COLO668 (cell line): ENCODE measurements around the gene COPS2.

Source experiments
- DNase-seq: peaks from one replicate; lab custom pipeline; 2025; ENCODE audit not compliant: unreplicated experiment; lab: John Stamatoyannopoulos, UW

Gene COPS2

DNA sequence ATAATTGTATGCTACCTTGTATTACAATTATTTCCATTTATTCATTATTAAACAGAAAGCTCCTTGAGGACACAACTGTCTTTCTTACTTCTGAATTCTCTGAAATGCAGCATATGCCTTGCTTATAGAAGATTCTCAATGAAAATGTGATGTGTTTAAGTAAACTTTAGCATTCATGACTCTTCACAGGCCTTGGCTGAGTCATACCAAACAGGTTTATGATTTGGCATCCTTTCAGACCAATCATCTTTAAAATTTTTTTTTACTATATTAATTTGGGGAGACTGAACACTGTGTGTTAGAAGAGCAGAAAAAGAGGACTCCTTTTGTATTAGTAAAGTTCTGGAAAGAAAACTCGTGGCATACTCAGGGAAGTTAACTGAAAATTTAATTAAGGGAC, 8.3 kb upstream of the COPS2 start:
- DNase-seq, result no peak

DNA sequence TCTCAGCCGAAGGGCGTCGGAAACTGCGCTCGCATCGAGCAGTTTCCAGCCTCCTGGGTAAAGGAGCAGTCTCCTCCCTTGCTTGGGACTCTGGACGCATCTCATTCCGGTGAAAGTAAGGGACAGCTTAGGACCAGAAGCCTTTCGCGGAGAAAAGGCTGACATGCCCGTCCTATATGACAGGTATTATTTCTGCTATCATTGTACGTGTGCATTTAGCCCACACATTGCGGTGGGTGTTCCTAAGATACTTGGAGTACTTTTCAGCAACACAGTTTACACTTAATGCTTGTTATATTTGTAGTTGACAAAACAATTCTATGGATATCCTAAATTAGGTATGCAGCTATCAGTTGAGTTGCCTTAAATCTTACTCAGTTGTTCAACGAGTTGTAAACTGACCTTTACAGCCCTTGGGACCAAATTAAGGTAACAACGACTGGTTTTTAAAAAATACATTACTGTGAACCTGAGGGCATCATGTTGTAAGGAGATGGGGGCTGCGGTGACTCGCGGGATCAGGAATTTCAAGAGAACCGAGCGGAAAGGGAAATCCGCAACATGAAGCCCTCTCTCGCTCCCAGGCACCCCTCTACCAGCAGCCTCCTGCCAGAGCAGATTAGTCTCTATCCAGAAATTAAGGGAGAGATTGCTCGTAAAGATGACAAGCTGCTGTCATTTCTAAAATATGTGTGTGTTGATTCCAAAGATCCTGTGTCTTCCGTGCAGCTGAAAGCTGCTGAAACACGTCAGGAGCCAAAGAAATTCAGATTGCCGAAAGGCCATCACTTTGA, 632 bp upstream of the COPS2 start:
- peak; percentile 7 for DNase-seq

DNA sequence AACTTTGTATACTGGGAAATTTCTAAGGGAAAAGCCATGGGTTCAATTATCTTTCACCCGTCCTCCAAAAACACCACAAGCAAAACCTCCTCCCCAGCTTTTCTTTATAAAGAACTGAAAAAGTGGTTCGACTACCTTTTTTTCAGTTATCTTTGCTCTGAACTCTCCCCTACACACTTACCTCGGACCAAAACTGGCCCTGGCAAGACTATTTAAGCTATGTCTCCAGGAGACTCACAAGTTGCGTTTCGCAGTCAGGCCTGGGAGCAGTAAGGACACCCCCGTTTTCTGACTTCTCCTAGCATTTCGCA, 645 bp downstream of the COPS2 start:
- DNase-seq, result no peak

DNA sequence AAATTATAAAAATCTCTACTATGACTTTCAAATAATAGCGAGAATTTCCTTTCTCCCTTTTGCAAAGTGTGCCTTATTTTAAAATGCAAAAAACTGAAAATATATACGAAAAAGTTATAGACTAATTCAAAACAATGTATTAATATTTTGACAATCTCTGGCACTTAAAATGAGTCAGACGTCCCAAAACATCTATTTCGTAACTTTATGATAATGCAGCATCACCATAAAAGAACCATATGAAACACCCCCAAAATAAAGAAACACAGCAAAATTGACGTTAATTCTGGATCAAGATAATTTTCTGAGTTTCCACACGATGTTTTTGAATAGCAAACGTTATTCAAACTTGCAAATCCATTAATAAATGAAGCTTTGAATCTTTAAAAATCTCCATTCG, 1.0 kb downstream of the COPS2 start:
- no peak for DNase-seq

GRCh38 chr15:49152552-49153312, 2.7 kb downstream of the COPS2 start:
- no peak for DNase-seq

DNA sequence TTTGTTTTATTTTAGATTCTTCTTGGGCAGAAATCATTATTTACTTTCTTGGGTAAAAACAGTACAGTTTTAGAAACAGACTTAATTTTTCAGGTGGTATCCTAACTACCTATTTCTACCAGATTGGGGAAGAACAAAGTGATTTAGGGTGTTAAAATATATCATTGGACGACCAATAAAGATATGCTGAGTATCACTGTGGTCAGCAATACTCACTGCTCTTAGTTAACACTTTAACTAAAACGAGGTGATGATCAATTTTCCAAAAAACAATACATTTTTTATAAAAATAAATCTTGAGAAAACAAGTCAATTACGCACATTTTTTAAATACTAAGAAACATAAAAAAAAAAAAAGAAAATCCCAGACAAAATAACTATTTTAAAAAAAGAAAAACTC, 3.6 kb downstream of the COPS2 start:
- DNase-seq, result no peak

DNA sequence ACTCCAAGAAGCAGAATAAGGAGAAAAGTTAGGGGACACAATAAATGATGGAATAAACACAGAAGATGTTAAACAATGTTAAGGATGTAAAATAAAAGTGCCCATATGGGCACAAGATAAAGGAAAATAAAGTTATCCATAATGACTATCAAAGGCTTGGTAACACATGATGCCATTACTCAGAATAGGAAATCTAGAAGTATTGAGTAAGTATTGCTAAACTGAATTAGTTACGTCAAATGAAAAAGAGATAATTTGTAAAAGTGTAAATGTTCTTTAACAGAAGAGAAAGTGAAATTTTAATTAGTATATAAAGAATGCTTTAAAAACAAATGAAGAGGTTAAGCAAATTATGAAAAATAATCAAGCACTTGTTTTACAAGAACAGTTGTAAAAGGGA, 6.7 kb downstream of the COPS2 start:
- DNase-seq, result no peak

GRCh38 chr15:49148298-49148697, 7.1 kb downstream of the COPS2 start:
- no peak for DNase-seq

DNA sequence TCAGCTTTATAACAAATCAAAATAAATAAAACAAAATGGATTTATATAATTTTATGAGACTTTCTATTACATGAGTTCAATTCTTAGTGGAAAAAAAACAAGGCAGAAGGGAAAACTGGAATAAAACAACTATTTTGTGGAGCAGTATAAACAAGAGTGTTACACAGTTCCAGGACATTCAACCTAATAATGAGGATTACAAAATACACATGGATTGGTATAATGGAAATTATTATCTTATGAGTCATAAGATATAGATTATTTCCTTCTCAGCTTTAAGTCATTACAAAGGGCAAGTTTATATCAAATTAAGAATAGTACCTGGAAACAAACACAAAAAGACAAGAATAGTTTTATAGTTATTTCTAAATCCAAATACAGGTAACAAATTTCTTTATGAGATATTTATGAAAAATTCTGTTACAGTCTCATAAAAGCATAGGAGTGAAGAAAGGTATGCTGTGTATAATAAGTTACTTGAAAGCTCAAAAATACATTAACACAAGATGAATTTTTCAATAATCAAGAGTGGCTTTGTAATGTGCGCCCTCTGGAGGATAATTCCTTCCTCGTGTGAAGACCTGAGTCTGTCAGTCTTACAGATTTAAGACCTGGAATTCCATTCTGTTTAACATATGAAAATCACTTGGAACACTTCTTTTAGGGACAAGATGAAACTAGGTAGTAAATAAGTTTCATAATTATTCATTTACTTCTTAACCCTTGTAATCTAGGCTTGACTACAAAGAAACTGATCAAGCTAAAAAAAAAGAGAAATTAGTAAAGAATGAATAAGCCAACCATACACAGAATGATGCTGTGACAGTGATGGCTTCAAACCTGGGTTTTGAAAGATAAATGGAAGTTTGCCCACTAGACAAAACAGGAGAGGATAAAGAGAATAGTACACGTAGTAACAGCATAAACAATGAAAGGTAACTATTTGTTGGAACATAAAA, 9.5 kb downstream of the COPS2 start:
- DNase-seq, result peak; percentile 17

DNA sequence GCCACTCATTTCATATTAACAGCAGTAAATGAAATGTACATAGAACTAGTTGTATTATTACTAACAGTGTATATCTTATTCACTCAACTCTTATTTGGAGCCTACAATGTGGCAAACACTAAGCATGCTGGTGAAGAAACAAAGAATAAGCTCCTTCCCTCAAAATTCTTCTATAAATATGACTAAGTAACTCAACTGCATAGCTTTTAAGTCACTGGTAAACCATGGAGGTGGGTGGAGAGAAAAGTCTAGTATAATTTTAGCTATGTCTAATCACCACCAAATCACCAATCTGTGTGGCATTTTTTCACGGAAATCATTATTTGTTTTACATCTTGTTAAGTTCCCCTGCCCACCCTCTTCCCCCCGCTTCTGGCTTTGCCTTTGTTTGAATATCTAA, 17.5 kb downstream of the COPS2 start:
- no peak for DNase-seq

DNA sequence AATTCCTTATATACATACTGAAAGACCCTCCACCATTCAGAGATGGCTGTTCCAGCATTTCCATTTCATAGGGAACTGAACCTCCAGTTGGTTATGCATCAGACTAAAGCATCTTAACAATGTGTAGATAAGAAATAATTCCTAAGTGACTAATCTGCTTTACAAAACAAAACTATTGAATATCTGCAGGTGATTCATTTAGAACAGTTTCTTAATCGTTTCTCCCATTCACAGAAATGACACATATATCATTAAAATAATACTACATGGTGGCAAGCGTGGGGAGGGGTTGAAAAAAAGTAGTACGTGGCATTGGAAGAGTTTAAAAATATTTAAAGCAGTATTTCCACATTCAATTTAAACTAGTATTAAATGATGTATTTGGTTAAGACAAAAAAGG, 19.5 kb downstream of the COPS2 start:
- DNase-seq, result no peak

DNA sequence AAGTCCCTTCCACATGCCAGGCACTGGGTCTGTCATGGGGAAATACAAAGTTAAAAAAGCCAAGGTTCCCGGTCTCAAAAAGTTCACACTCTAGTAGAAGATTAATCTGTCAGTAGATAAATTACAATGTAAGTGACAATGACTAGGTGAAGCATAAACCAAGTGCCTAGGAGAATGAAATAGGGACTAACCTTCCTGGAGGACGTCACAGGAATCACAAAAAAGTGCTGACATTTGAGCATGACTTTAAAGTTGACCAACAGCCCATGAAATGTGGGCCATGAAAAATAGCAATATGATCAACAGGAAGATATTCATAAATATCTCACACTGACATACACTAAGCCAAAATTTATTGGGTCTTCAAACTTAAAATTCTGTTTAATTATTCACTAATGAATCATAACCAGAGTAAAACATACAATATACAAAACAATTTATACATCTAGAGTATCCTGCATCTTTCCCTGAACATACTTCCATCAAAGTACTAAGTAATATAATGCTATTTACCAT, 20.0 kb downstream of the COPS2 start:
- no peak for DNase-seq

DNA sequence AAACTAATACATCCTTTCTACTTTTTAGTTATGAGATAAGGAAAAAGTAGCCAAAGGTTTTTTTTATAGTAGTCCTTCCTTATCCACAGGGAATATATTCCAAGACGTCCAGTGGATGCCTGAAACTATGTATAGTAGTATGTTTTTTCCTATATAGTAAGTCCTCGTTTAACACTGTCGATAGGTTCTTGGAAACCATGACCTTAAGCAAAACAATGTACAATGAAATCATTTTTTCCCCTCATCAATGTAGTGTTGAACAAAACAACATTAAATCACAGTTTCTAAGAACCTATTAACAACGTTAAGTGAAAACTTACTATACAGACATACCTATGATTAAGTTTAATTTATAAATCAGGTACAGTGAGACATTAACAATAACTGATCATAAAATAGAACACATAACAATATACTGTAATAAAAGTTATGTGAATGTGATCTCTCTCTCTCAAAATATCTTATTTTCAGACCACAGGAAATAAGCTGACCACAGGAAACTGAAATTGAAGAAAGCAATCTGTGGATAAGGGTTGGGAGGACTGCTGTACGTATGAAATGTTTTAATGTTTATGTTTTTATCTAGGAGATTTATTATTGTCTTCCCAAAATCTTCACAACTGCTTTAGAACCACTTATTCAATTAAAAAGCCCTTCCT, 20.6 kb downstream of the COPS2 start:
- DNase-seq, result no peak

DNA sequence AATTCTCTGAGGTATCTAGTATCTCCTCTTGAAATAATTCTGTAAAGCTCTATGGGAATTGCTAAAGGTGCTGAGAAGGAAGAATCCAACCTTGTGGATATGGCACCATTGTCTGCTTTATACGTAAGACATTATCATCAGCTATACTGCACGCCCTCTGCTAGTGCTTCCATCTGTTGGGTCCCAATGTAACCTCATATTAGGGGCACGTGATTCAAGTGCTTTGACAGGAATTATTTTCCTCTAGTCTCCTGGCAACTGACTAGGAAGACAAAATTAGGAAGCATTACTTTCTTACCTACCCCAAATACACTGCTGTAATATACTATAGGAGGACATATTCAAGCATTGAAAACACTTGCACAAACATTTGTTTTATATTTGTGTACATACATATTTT, 24.0 kb downstream of the COPS2 start:
- no peak for DNase-seq

DNA sequence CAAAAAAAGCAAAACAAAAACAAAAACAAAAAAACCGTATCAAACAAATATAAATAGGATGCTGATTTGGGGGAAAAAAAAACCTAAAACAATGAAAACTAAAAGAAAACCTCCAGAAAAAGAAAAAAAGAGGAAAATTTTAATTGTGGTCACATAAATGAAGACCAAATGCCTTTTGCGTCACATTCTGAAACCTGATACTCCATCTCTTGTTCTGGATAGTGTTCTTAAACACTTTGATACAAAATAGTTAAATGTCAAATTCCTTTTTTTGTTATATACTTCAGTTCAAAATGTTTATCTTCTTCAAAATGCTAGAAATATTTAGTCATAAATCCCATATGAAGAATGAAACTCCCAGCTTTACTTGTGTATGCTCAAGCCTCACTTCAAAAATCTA, 31.0 kb downstream of the COPS2 start:
- DNase-seq, result no peak

- DNase-seq, result no peak
These were observed 32.8 kb downstream of the COPS2 start for GRCh38 chr15:49122541-49123062.

DNA sequence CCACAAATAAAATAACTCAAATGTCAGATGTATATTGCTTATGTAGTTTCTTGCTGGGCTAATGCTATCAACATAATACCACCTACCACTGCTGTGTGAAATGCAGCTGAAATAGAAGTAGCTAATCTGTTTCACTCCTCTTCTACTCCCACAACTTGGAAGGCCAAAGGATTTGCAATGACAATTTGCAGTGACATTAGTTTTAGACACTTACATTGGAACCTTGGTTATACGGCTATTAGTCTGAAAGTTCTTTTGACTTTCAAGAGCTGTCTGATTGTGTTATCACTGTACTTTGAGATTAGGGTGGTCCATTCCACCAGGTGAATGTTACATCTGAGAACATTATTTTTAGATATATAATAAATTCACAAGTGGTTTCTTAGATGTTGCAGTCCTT, 33.5 kb downstream of the COPS2 start:
- no peak for DNase-seq

DNA sequence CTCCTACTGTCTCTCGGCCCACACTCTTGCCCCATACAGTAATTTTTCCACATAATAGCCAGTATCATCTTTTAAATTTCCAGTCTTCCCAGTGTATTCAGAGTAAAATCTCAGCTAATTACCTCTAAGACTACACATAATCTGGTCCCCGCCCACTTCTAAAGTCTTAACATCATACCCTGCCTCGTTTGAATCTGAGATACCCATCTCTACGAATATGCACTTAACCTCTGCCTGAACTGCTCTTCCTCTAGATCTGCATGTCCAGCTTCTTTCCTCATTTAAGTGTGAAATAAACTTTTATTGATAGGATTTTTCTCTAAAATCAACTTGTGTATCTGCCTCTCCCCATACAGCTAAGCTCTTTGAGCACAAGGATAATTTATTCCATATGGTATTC, 34.6 kb downstream of the COPS2 start:
- DNase-seq, result no peak

DNA sequence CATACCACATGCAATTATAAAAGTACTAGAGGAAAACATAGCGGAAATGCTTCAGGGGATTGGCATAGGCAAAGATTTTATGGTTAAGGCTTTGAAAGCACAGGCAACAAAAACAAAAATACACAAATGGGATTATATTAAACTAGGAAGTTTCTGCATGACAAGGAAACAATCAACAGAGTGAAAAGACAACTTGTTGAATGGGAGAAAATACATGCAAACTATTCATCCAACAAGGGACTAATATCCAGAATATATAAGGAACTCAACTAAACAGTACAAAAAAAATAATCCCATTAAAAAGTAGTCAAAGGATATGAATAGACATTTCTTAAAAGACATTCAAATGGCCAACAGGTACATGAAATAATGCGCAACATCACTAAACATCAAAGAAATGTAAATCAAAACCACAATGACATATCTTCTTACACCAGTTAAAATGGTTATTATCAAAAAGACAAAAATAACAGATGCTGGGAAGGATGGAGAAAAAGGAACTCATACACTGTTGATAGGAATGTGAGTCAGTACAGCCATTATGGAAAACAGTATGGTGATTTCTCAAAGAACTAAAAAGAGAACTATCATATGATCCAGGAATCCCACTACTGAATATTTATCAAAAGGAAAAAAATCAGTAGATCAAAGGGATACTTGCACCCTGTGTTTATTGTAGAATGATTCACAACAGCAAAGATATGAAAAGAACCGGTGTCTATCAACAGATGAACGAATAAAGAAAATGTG, 39.1 kb downstream of the COPS2 start:
- DNase-seq, result no peak

DNA sequence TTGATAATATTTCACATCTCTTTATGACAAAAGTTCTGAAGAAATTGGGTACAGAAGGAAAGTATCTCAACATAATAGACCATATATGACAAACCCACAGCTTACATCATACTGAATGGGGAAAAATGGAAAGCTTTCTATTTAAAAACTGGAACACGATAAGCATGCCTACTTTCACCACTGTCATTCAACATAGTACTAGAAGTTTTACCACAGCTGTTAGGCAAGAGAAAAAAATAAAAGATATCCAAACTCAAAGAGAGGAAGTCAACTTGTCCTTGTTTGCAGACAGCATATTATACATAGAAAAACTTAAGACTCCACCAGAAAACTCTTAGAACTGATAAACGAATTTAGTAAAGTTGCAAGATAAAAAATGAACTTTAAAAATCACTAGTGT, 40.3 kb downstream of the COPS2 start:
- no peak for DNase-seq
